ENCODE data around the gene SNX25.

- TF ChIP-seq CTCF (IDR thresholded peaks at IDR 0.05) = no peak
- TF ChIP-seq POLR2A (IDR thresholded peaks at IDR 0.05) = no peak
- no peak for TF ChIP-seq POLR2AphosphoS5 (IDR thresholded peaks at IDR 0.05; ENCODE audit: insufficient read depth in 1 of 2, low read depth in 1 of 2)
These were observed 18.4 kb downstream of the SNX25 start for GRCh38 chr4:185227713-185228278.

Measured in vagina (tissue), 2 donors.